ENCODE data around the gene ABCA2. TPM values are rescaled to one million over a fixed set of nuclear protein-coding genes. Genes with fewer than 3 reads are reported as not detected.

Gene ABCA2
- total and polyA plus RNA-seq, 12 donors = 16.0 to 46.7 (median 28.1) TPM

DNA sequence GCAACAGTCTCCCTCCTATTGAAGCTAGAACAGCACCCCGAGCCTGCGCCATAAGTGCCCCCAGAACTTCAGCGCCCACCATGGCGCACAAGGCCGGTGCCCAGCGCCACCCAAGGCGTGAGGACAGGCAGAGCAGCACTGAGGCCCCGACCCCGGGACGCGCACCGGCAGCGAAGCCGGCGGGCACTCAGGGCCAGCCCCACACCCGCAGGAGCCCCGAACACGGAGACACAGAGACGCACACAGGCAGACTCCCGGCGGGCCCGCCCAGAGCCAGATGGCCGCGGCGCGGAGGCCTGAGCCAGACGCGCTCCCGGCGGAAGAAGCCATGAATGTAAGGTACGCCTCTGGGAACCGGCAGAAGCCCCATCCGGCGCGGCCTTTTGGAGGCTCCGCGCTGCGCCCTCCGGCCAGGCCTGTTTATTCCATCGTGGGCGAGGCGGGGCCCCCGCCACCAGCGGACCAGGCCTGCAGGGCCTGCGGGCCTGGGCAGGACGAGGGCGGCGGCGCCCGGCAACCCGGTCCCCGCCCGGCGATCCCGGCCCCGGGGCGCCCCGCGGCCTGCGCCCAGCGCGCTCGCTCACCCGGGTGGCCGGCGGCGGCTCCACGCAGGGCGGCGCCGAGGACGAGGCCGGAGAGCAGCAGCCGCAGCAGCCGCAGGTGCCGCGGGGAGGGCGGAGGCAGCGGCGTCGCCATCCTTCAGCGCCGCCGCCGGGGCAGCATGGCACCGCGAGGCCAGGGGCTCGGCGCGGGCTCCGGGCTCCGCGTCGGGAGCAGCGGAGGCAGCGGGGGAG is 17.5 kb upstream of the ABCA2 start:
- WGBS, 2 donors = 2 to 3% methylated on average over 85 to 96 of the region's 96 CpGs
- TF ChIP-seq, protein P1, sequence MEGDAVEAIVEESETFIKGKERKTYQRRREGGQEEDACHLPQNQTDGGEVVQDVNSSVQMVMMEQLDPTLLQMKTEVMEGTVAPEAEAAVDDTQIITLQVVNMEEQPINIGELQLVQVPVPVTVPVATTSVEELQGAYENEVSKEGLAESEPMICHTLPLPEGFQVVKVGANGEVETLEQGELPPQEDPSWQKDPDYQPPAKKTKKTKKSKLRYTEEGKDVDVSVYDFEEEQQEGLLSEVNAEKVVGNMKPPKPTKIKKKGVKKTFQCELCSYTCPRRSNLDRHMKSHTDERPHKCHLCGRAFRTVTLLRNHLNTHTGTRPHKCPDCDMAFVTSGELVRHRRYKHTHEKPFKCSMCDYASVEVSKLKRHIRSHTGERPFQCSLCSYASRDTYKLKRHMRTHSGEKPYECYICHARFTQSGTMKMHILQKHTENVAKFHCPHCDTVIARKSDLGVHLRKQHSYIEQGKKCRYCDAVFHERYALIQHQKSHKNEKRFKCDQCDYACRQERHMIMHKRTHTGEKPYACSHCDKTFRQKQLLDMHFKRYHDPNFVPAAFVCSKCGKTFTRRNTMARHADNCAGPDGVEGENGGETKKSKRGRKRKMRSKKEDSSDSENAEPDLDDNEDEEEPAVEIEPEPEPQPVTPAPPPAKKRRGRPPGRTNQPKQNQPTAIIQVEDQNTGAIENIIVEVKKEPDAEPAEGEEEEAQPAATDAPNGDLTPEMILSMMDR (IDR thresholded peaks at IDR 0.05) = no peak
- H3K27me3 ChIP-seq = peaks cover 0 to 68% (median 28%) of the 10 kb centered on the region in 7 donors
- H3K4me1 ChIP-seq = peaks cover 27 to 63% (median 40%) of the 10 kb centered on the region in 9 donors
- peaks cover 0 to 22% (median 6%) of the 10 kb centered on the region in 9 donors for H3K36me3 ChIP-seq
- peak overlapping the region; percentile 45 to 80 (median 68) for H3K4me3 ChIP-seq
- DNase-seq = peak in 1 of 2 donors; percentile 55
- ATAC-seq = peak in 5 of 8 donors; percentile 2 to 18 (median 9)
- peak overlapping the region; percentile 78 to 92 (median 88) for H3K27ac ChIP-seq
- intact Hi-C loops (cut with DNase I) = loop anchor here in 6 of 10 donors (1.0 to 2.0 kb wide), 4 partner anchors 19 to 25 kb away; partner anchors contain the start of gene SAPCD2 (in 1 of the 6)
- no peaks in the 10 kb centered on the region for H3K9me3 ChIP-seq

DNA sequence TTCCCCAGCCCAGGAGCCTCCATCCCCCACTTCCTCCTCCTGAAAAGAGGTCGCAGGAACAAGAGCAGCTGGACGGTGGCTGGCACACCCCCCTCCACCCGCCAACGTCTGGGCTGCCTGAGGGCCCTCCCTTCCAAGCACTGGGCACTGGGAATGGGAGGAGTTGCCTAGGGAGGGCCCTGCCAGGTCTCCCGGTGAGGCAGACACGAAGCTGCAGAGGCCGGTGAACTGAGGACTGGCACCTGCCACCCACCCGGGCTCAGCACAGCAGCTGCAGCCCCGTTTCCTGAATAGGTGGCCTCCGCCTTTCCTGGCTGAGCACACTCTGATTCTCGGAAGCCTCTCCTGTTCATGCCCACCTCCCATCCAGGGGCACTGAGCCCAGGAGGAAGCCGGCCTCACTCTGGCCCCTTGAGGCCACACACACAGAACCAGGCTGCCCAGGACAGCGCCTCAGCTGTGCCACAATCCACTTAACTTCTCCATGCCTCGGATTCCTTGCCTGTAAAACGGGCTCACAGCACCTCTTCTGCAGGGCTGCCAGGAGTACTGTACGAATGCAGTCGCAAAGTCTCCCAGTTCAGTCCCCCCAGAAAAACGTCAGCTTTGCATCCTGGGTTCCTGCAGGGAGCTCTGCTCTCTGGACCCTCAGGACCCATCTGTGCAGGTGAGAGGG is 16.6 kb upstream of the ABCA2 start:
- peak in 6 of 8 donors; percentile 10 to 35 (median 20) for ATAC-seq
- H3K27ac ChIP-seq = peak overlapping the region; percentile 78 to 92 (median 88)
- 41 to 58% methylated on average over 18 of the region's 18 CpGs for WGBS, 2 donors
- H3K4me3 ChIP-seq = peak overlapping the region; percentile 44 to 80 (median 68)
- intact Hi-C loops (cut with DNase I) = no loop called here
- H3K27me3 ChIP-seq = peaks cover 0 to 60% (median 26%) of the 10 kb centered on the region in 7 donors
- TF ChIP-seq, protein P1 (IDR thresholded peaks at IDR 0.05) = no peak
- peaks cover 0 to 31% (median 8%) of the 10 kb centered on the region in 9 donors for H3K36me3 ChIP-seq
- no peaks in the 10 kb centered on the region for H3K9me3 ChIP-seq
- no peak for DNase-seq
- H3K4me1 ChIP-seq = peaks cover 27 to 62% (median 40%) of the 10 kb centered on the region in 9 donors

DNA sequence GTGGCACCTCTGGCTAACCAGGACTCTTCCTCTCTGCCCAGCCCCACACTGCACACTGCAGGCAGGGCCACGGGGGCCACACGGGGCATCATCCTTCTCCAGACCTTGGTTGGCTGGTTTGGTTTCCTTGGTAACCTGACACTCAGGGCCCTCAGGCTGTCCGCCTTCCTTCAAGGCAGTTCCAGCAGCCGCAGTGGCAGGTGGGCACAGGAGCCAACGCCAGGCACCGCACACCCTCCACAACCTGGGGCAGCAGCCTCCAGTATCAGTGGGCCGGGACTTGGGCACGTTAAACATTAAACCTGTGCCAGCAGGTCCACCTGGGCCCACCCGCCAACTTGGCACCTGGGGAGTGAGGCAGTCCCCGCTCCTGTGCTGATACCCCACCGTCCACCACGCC is 16.0 kb upstream of the ABCA2 start:
- ATAC-seq (peak in 1 of 8 donors; percentile 1), DNase-seq (no peak)
- peak overlapping the region in 9 of 10 donors; percentile 57 to 80 (median 72) for H3K4me3 ChIP-seq
- peaks cover 0 to 54% (median 20%) of the 10 kb centered on the region in 7 donors for H3K27me3 ChIP-seq
- intact Hi-C loops (cut with DNase I) = no loop called here
- peak overlapping the region; percentile 78 to 92 (median 88) for H3K27ac ChIP-seq
- 66 to 81% methylated on average over 12 of the region's 12 CpGs for WGBS, 2 donors
- H3K36me3 ChIP-seq = peaks cover 2 to 37% (median 14%) of the 10 kb centered on the region in 9 donors
- peaks cover 27 to 60% (median 40%) of the 10 kb centered on the region in 9 donors for H3K4me1 ChIP-seq
- TF ChIP-seq, protein P1 (IDR thresholded peaks at IDR 0.05) = no peak
- no peaks in the 10 kb centered on the region for H3K9me3 ChIP-seq
